Measurements from ENCODE around the gene TSC2.

GRCh38 chr16:2005646-2006045 is 42.1 kb upstream of the TSC2 start:
- TF ChIP-seq CTCF (IDR thresholded peaks at IDR 0.05) (no peak), POLR2AphosphoS5 (IDR thresholded peaks at IDR 0.05) (no peak)
